WTC11 (cell line): ENCODE measurements around the gene IFNK. TPM values are rescaled to one million over a fixed set of nuclear protein-coding genes. Genes with fewer than 3 reads are reported as not detected.

Source experiments
- ATAC-seq: fragments of 200-7000 bp; cut with Tn5 transposase; 2 replicates; pipeline ENCODE4 v1.10.0; 2021; ENCODE audit warnings: mild to moderate bottlenecking, moderate library complexity
- CTCF ChIA-PET: fragments of 300-600 bp; sonication (Branson Sonifier 250); formaldehyde crosslinking; loops from one replicate; lab custom pipeline; 2021; ENCODE audit warnings: antibody characterized with exemption; lab: Charles Lee
- POLR2A ChIA-PET: fragments of 350-600 bp; sonication (Branson Sonifier 250); formaldehyde crosslinking; loops from one replicate; lab custom pipeline; 2021; ENCODE audit warnings: antibody characterized with exemption; lab: Charles Lee
- DNase-seq: peaks from one replicate; pipeline ENCODE4 v3.0.0; 2021; ENCODE audit warnings: low spot score
- H3K27ac Mint-ChIP-seq: 2 replicates; pipeline ENCODE4 v1.8.0; 2021; ENCODE audit warnings: mixed read lengths
- H3K27me3 Mint-ChIP-seq: 2 replicates; pipeline ENCODE4 v1.8.0; 2021; ENCODE audit warnings: low read depth, mild to moderate bottlenecking, moderate library complexity, mixed read lengths
- H3K36me3 Mint-ChIP-seq: 2 replicates; pipeline ENCODE4 v1.8.0; 2021; ENCODE audit warnings: mixed read lengths
- H3K4me1 Mint-ChIP-seq: 2 replicates; pipeline ENCODE4 v1.8.0; 2022; ENCODE audit warnings: mixed read lengths
- H3K4me3 Mint-ChIP-seq: 2 replicates; pipeline ENCODE4 v1.8.0; 2021; ENCODE audit warnings: mild to moderate bottlenecking, moderate library complexity, mixed read lengths
- H3K9me3 Mint-ChIP-seq: 2 replicates; pipeline ENCODE4 v1.8.0; 2021; ENCODE audit warnings: mixed read lengths
- CREB1 ChIP-seq: sonication (generic); formaldehyde crosslinking; IDR thresholded peaks from 2 replicates; pipeline ENCODE4 v1.8.0; 2023; ENCODE audit warnings: mild to moderate bottlenecking, missing genetic modification reagents
- ELF4 ChIP-seq: sonication (generic); formaldehyde crosslinking; IDR thresholded peaks from 2 replicates; pipeline ENCODE4 v1.8.1; 2022; ENCODE audit warnings: low read depth, mild to moderate bottlenecking, moderate library complexity, missing genetic modification reagents
- FOXK1 ChIP-seq: sonication (generic); formaldehyde crosslinking; IDR thresholded peaks from 2 replicates; pipeline ENCODE4 v1.8.0; 2022; ENCODE audit warnings: mild to moderate bottlenecking, moderate library complexity, missing genetic modification reagents
- GABPB1 ChIP-seq: sonication (generic); formaldehyde crosslinking; IDR thresholded peaks from 2 replicates; pipeline ENCODE4 v1.8.1; 2023; ENCODE audit warnings: mild to moderate bottlenecking, missing genetic modification reagents
- MXD4 ChIP-seq: fragments of 250-450 bp; sonication (Bioruptor Pico); IDR thresholded peaks from 2 replicates; pipeline ENCODE4 v1.8.0; 2021; ENCODE audit warnings: mild to moderate bottlenecking, moderate library complexity, borderline replicate concordance
- NFATC4 ChIP-seq: fragments of 250-450 bp; sonication (Bioruptor Pico); IDR thresholded peaks from 2 replicates; pipeline ENCODE4 v1.9.0; 2021; ENCODE audit warnings: mild to moderate bottlenecking
- NR1H2 ChIP-seq: sonication (generic); formaldehyde crosslinking; IDR thresholded peaks from 2 replicates; pipeline ENCODE4 v1.9.0; 2021; ENCODE audit warnings: mild to moderate bottlenecking, moderate library complexity, missing genetic modification reagents
- OVOL2 ChIP-seq: fragments of 250-450 bp; sonication (Bioruptor Pico); IDR thresholded peaks from 2 replicates; pipeline ENCODE4 v1.9.0; 2021; ENCODE audit warnings: mild to moderate bottlenecking, borderline replicate concordance
- RELA ChIP-seq: sonication (generic); formaldehyde crosslinking; IDR thresholded peaks from 2 replicates; pipeline ENCODE4 v1.8.1; 2022; ENCODE audit warnings: missing genetic modification reagents, mild to moderate bottlenecking, borderline replicate concordance
- SMAD3 ChIP-seq: sonication (generic); formaldehyde crosslinking; IDR thresholded peaks from 2 replicates; pipeline ENCODE4 v1.8.0; 2022; ENCODE audit warnings: missing genetic modification reagents, mild to moderate bottlenecking, borderline replicate concordance
- SOX15 ChIP-seq: fragments of 250-450 bp; sonication (Bioruptor Pico); IDR thresholded peaks from 2 replicates; pipeline ENCODE4 v1.9.0; 2021; ENCODE audit warnings: mild to moderate bottlenecking
- ZNF121 ChIP-seq: sonication (generic); formaldehyde crosslinking; IDR thresholded peaks from 2 replicates; pipeline ENCODE4 v1.8.0; 2023; ENCODE audit warnings: missing genetic modification reagents
- total RNA-seq: library from RNA; stranded (reverse); gene quantifications from 3 replicates; pipeline ENCODE4 v1.2.3, GENCODE V29; 2021
- TF ChIP-seq, protein P1 (sequence below): sonication (generic); formaldehyde crosslinking; IDR thresholded peaks from 2 replicates; pipeline ENCODE4 v1.8.1; 2022; ENCODE audit warnings: mild to moderate bottlenecking, moderate library complexity, missing genetic modification reagents
- TF ChIP-seq, protein P2 (sequence below): sonication (generic); formaldehyde crosslinking; IDR thresholded peaks from 2 replicates; pipeline ENCODE4 v1.8.1; 2022; ENCODE audit warnings: low read depth, mild to moderate bottlenecking, moderate library complexity, missing genetic modification reagents, borderline replicate concordance
- TF ChIP-seq, protein P3 (sequence below): fragments of 250-450 bp; sonication (Bioruptor Pico); conservative IDR thresholded peaks from 2 replicates; pipeline ENCODE4 v1.9.0; 2021; ENCODE audit warnings: mild to moderate bottlenecking
- TF ChIP-seq, protein P4 (sequence below): fragments of 250-450 bp; sonication (Bioruptor Pico); IDR thresholded peaks from 2 replicates; pipeline ENCODE4 v1.9.0; 2021; ENCODE audit warnings: mild to moderate bottlenecking
- TF ChIP-seq, protein P5 (sequence below): fragments of 200-600 bp; IDR thresholded peaks from 2 replicates; pipeline ENCODE4 v1.8.0; 2022; ENCODE audit warnings: antibody characterized with exemption
- TF ChIP-seq, protein P6 (sequence below): sonication (generic); formaldehyde crosslinking; IDR thresholded peaks from 2 replicates; pipeline ENCODE4 v1.8.1; 2023; ENCODE audit warnings: mild to moderate bottlenecking, moderate library complexity, missing genetic modification reagents
- TF ChIP-seq, protein P7 (sequence below): sonication (generic); formaldehyde crosslinking; IDR thresholded peaks from 2 replicates; pipeline ENCODE4 v1.8.1; 2023; ENCODE audit warnings: mild to moderate bottlenecking, missing genetic modification reagents
- TF ChIP-seq, protein P8 (sequence below): sonication (generic); formaldehyde crosslinking; IDR thresholded peaks from 2 replicates; pipeline ENCODE4 v1.8.0; 2023; ENCODE audit warnings: mild to moderate bottlenecking, missing genetic modification reagents

IFNK gene
- total RNA-seq, 1 experiment from 2014 or later: not detected

DNA sequence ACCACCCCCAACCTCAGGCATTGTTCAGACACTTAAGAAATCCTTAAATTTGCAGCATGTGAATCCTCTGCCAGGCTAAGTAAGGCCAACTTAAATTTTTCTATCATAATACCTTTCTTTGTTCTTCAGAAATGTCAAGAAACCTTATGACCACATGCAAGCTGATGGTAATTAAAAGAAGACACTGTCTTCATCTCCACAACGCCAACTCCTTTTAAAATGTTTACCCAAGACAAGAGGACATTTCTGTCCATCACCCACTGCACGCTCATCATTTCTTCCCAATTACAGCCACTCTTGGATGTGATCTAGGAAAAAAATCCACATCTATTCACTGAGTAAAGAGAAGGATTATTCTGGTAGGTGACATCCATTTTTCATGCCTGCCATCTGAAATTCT lies 6.1 kb upstream of the IFNK start:
- H3K27ac Mint-ChIP-seq: no peak overlapping the region
- ChIA-PET CTCF (no interaction called here), POLR2A (no interaction called here)
- no peak for ATAC-seq
- no peak for DNase-seq
- H3K4me3 Mint-ChIP-seq: no peak overlapping the region
- no peaks in the 10 kb centered on the region for H3K9me3 Mint-ChIP-seq
- H3K36me3 Mint-ChIP-seq: no peaks in the 10 kb centered on the region
- TF ChIP-seq, protein P1, sequence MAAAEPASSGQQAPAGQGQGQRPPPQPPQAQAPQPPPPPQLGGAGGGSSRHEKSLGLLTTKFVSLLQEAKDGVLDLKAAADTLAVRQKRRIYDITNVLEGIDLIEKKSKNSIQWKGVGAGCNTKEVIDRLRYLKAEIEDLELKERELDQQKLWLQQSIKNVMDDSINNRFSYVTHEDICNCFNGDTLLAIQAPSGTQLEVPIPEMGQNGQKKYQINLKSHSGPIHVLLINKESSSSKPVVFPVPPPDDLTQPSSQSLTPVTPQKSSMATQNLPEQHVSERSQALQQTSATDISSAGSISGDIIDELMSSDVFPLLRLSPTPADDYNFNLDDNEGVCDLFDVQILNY (CRISPR knock-in tag): no peak
- TF ChIP-seq SOX15: no peak
- no peak for TF ChIP-seq OVOL2
- TF ChIP-seq NR1H2 (CRISPR knock-in tag): no peak
- TF ChIP-seq, protein P2, sequence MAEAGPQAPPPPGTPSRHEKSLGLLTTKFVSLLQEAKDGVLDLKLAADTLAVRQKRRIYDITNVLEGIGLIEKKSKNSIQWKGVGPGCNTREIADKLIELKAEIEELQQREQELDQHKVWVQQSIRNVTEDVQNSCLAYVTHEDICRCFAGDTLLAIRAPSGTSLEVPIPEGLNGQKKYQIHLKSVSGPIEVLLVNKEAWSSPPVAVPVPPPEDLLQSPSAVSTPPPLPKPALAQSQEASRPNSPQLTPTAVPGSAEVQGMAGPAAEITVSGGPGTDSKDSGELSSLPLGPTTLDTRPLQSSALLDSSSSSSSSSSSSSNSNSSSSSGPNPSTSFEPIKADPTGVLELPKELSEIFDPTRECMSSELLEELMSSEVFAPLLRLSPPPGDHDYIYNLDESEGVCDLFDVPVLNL: no peak
- no peak for TF ChIP-seq GABPB1 (CRISPR knock-in tag)
- TF ChIP-seq, protein P3, sequence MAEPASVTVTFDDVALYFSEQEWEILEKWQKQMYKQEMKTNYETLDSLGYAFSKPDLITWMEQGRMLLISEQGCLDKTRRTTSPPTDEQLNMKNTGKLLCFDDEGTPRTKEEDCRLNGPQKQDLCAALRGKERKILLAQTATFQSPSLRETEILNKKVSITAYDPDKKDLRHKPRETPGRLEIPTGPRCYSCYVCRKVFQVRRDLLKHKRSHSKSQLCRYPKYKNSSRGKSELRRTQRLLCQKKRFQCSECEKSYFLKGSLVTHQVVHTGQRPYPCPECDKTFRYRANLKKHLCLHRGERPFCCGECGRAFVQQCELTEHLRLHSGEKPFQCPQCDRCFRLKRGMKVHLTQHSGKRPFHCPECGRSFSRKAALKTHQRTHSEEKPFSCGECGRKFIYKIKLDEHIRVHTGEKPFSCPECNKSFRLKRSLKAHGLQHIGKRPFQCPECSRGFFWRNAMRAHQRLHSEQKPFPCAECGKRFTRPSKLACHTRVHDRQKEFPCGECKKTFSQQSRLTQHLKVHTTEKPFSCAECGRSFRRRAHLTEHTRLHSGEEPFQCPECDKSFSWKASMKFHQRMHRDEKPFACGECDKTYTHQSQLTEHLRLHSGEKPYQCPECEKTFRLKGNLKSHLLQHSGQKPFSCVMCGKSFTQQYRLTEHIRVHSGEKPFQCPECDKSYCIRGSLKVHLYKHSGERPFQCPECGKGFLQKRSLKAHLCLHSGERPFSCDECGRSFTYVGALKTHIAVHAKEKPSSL: no peak
- no peak for TF ChIP-seq SMAD3 (CRISPR knock-in tag)
- TF ChIP-seq, protein P4, sequence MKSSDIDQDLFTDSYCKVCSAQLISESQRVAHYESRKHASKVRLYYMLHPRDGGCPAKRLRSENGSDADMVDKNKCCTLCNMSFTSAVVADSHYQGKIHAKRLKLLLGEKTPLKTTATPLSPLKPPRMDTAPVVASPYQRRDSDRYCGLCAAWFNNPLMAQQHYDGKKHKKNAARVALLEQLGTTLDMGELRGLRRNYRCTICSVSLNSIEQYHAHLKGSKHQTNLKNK (CRISPR knock-in tag): no peak
- TF ChIP-seq, protein P5, sequence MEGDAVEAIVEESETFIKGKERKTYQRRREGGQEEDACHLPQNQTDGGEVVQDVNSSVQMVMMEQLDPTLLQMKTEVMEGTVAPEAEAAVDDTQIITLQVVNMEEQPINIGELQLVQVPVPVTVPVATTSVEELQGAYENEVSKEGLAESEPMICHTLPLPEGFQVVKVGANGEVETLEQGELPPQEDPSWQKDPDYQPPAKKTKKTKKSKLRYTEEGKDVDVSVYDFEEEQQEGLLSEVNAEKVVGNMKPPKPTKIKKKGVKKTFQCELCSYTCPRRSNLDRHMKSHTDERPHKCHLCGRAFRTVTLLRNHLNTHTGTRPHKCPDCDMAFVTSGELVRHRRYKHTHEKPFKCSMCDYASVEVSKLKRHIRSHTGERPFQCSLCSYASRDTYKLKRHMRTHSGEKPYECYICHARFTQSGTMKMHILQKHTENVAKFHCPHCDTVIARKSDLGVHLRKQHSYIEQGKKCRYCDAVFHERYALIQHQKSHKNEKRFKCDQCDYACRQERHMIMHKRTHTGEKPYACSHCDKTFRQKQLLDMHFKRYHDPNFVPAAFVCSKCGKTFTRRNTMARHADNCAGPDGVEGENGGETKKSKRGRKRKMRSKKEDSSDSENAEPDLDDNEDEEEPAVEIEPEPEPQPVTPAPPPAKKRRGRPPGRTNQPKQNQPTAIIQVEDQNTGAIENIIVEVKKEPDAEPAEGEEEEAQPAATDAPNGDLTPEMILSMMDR: no peak
- no peaks in the 10 kb centered on the region for H3K27me3 Mint-ChIP-seq
- peaks cover 36% of the 10 kb centered on the region for H3K4me1 Mint-ChIP-seq

DNA sequence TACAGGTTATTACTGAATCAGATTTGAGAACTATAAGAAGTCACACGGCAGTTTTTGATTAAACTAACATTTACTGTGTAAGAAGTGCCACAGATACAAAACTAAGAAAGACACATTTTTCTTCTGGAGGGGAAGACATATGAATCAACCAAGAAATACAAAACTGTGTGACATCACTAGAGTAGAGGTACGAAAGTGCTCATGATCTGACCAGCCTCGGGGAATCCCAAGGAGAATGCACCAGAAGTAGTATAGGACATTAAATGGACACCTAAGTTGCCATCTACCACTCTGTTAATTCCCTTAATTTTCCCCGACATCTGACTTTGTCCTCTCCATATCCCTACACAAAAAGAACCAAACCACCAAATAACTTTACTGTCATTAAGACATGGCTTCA lies 5.3 kb upstream of the IFNK start:
- Mint-ChIP-seq H3K36me3 (no peaks in the 10 kb centered on the region), H3K9me3 (no peaks in the 10 kb centered on the region), H3K27ac (no peak overlapping the region), H3K4me3 (no peak overlapping the region), H3K4me1 (peaks cover 44% of the 10 kb centered on the region), H3K27me3 (no peaks in the 10 kb centered on the region)
- ChIA-PET POLR2A (no interaction called here), CTCF (no interaction called here)
- no peak for DNase-seq
- no peak for ATAC-seq
- TF ChIP-seq ZNF121 (CRISPR knock-in tag): no peak
- TF ChIP-seq FOXK1: no peak
- TF ChIP-seq MXD4 (CRISPR knock-in tag): no peak
- TF ChIP-seq, protein P2: no peak
- no peak for TF ChIP-seq CREB1 (CRISPR knock-in tag)
- TF ChIP-seq NFATC4: no peak
- no peak for TF ChIP-seq ELF4 (CRISPR knock-in tag)
- TF ChIP-seq, protein P6, sequence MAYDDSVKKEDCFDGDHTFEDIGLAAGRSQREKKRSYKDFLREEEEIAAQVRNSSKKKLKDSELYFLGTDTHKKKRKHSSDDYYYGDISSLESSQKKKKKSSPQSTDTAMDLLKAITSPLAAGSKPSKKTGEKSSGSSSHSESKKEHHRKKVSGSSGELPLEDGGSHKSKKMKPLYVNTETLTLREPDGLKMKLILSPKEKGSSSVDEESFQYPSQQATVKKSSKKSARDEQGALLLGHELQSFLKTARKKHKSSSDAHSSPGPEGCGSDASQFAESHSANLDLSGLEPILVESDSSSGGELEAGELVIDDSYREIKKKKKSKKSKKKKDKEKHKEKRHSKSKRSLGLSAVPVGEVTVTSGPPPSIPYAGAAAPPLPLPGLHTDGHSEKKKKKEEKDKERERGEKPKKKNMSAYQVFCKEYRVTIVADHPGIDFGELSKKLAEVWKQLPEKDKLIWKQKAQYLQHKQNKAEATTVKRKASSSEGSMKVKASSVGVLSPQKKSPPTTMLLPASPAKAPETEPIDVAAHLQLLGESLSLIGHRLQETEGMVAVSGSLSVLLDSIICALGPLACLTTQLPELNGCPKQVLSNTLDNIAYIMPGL: no peak
- no peak for TF ChIP-seq RELA
- TF ChIP-seq, protein P7, sequence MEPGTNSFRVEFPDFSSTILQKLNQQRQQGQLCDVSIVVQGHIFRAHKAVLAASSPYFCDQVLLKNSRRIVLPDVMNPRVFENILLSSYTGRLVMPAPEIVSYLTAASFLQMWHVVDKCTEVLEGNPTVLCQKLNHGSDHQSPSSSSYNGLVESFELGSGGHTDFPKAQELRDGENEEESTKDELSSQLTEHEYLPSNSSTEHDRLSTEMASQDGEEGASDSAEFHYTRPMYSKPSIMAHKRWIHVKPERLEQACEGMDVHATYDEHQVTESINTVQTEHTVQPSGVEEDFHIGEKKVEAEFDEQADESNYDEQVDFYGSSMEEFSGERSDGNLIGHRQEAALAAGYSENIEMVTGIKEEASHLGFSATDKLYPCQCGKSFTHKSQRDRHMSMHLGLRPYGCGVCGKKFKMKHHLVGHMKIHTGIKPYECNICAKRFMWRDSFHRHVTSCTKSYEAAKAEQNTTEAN (CRISPR knock-in tag): no peak
- TF ChIP-seq, protein P8, sequence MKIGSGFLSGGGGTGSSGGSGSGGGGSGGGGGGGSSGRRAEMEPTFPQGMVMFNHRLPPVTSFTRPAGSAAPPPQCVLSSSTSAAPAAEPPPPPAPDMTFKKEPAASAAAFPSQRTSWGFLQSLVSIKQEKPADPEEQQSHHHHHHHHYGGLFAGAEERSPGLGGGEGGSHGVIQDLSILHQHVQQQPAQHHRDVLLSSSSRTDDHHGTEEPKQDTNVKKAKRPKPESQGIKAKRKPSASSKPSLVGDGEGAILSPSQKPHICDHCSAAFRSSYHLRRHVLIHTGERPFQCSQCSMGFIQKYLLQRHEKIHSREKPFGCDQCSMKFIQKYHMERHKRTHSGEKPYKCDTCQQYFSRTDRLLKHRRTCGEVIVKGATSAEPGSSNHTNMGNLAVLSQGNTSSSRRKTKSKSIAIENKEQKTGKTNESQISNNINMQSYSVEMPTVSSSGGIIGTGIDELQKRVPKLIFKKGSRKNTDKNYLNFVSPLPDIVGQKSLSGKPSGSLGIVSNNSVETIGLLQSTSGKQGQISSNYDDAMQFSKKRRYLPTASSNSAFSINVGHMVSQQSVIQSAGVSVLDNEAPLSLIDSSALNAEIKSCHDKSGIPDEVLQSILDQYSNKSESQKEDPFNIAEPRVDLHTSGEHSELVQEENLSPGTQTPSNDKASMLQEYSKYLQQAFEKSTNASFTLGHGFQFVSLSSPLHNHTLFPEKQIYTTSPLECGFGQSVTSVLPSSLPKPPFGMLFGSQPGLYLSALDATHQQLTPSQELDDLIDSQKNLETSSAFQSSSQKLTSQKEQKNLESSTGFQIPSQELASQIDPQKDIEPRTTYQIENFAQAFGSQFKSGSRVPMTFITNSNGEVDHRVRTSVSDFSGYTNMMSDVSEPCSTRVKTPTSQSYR (CRISPR knock-in tag): no peak
